HG03097 (cell line): Measurements from ENCODE around the gene PARD3.

Experiments used
- ATAC-seq: cut with Tn5 transposase; IDR thresholded peaks from one replicate; pipeline ENCODE4 v1.9.1; 2021; ENCODE audit not compliant: unreplicated experiment, low FRiP score

Gene PARD3

GRCh38 chr10:34523017-34523767 is 291.9 kb downstream of the PARD3 start:
- ATAC-seq = no peak

DNA sequence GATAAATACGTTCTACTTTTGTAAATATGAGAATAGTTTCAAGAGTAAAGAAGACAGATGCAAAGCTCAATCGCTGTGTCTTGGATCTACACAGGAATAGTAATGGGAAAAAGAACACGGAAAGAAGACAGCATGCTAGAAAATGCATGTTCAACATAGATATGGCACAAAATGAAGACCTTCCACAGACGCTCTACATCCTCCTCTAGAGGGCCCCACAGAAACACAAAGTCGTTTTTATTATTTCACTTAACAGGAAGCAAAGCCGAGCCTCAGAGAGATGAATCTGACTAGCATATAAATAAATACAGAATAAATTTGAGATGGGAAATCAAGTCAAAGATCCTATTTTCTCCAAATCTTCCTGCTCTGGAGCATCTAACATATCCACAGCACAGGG is 292.6 kb downstream of the PARD3 start:
- no peak for ATAC-seq

DNA sequence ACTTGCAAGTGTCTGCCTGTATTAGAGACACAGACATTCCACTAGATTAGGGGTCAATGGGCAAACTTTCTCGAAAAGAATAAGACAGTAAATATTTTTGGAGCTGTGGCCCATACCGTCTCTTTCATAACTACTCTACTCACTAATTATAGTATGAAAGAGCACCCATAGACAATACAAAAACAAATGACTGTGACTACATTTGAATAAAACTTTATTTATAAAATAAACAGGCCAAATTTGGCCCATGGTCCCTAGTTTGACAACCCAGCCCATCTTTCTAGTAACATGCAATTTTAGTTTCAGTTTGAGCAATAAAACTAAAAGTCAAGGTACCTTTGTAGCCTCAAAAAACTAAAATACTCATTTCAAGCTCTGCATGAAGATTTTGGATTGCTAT is 294.6 kb downstream of the PARD3 start:
- ATAC-seq = no peak

DNA sequence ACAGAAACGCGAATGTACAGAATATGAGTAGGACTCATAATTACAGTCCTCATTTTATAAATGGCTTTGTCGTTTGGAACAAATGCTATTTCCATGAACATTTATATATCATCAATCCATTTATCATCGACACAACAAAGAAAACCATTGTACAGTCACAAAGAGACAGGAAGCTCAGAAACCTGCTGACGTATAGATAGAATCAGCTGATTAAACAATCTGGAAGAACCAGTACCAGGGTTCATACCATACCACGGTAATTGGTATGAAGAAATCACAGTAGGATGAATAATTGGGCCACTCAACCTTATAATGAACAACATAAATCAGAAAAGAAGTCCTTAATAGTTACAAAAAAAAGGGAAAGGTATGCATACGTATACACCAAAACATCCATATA is 295.0 kb downstream of the PARD3 start:
- no peak for ATAC-seq

DNA sequence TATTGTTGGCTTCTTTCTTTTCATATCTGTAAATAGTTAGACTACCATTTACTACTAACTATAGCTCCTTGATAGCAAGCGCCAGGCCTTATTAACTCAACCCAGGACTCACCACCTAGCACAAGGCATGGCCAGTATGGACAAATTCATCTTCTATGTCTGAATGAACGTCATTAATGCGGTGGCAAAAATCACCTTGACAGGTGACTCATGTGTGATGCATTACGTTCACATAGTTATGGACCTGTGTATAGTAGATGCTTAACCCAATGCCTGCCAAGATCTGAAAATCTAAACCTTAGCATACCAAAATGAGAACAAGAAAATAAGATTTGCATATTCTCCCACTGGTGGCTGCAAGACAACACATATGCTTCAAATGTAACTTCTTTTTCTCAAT is 300.8 kb downstream of the PARD3 start:
- no peak for ATAC-seq

DNA sequence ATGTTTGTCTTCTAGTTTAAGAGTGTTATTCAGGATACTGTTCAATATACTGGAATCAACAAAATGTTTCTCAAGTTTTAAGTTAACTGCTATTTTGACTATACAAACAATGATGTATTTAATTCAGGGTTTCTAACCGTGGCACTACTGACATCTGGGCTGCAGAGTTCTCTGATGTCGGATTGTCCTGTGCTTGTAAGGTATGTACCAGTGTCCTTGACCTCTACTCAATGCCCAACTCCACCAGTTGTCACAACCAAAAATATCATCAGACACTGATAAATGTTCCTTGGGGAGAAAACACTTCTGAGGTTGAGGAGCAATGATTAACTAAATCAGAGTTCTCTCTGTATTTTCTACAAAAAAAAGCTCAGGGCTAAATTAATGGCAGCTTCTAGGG is 301.5 kb downstream of the PARD3 start:
- no peak for ATAC-seq

DNA sequence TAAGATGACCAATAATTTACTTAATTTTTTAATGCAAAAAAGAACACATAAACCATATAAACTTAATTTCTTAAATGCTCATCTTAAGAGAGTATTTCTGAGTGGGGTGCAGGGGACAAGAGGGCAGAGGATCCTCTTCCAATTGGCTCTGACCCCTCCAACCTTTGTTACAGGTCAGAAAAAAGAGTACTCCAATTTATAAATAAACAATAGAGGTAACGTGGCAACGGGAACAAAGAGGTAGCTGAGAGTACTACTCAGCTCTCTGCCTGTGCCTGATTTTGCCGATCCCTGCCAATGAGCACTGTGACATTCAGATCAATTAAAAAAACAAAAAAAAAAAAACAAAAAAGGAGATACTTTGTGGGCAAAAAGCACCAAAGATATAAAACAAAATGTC is 307.9 kb downstream of the PARD3 start:
- no peak for ATAC-seq

DNA sequence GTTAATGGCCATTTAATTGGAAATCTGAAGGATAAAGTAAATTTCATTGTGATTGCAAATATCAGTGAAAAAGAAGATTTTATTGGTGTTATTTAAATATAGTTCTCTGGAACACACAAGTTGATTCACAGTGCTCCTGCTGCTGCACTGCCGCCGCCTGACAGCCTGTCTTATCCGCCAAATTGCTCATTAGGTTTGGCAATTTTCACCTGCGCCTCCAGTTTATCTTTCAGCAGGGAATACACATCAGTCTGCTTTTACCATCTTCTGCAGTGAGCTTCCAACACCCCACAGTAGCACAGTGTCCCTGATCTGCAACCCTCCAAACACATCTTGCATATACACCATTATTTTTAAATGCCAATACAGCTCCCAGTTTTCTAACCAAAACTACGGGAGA is 308.3 kb downstream of the PARD3 start:
- no peak for ATAC-seq

DNA sequence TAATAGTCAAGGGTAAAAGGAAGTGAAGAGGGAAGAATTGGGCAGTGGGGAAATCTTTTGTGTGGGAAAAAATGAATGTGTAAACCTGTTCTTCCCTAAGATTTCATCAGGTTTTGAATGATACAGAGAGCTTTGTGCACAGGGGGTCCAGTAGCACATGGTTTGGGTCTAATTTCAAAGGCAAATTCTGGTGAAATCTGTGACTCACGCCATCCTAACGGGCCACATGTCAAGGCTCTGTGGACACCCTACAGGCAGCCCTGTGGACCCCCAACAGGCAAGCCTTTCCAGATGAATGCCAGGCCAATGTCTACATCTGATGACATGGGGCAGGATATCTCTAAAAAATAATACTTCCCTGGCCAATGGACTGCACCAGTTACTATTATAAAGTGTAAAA is 309.8 kb downstream of the PARD3 start:
- ATAC-seq = no peak

DNA sequence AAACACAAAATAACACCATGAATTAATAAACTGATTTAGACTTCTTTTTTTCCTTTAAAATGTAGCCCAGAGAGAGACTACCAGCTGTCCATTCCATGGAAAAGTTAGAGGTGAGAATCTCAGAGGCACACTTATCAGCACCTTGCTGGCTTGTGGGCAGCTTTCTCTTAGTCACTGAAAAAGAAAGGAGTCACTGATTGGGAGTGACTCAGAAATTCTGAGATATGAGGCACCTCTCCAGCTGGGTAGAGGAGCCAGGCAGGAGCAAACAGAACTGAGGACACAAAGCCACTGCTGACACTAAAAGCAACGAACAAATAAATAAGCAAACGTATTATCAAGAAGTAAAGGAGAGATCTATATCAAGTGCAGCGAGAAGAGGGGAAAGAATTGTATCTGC is 310.6 kb downstream of the PARD3 start:
- no peak for ATAC-seq

- ATAC-seq = no peak
Observed at GRCh38 chr10:34503704-34504103, 311.4 kb downstream of the PARD3 start.

- ATAC-seq = no peak
Observed at GRCh38 chr10:34499612-34500279, 315.4 kb downstream of the PARD3 start.

DNA sequence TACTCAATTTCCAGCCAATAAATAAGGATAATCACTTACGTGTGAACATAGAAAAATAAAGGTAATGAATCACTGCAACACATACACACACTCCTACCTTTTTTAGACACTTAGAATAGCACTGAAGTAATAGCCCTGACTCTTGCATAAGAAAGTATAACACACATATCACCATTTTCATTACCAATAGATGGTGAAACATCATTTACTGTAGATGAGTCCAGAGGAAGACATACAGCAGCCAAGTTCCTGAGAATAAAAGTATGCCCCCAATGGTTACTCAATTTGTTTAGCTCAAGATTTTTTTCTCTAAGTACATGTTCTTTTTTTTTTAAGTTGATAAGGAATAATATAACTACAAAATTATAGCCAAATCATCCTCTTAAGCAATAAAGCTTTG is 316.3 kb downstream of the PARD3 start:
- no peak for ATAC-seq

- ATAC-seq = no peak
Observed at GRCh38 chr10:34495938-34496337, 319.2 kb downstream of the PARD3 start.

GRCh38 chr10:34494012-34494411 is 321.1 kb downstream of the PARD3 start:
- no peak for ATAC-seq

DNA sequence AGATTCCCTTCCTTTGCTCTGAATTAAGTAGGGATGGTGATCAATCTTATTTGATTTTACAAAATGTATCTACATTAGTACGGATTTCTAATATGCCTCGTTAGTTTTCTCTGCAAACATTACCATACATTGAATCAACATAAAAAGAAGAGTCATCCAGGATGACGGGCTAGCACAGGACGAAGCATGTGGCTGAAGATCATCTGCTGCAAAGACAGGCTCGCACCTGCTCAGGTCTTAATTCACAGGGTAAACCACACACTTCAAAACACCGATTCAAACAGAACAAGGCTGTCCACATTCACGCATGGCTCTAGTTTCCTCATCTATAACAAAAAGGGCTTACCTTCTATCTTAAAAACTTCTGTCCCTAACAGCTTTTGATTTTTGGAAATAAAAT is 323.0 kb downstream of the PARD3 start:
- ATAC-seq = no peak

GRCh38 chr10:34491678-34492077 is 323.4 kb downstream of the PARD3 start:
- ATAC-seq = no peak

DNA sequence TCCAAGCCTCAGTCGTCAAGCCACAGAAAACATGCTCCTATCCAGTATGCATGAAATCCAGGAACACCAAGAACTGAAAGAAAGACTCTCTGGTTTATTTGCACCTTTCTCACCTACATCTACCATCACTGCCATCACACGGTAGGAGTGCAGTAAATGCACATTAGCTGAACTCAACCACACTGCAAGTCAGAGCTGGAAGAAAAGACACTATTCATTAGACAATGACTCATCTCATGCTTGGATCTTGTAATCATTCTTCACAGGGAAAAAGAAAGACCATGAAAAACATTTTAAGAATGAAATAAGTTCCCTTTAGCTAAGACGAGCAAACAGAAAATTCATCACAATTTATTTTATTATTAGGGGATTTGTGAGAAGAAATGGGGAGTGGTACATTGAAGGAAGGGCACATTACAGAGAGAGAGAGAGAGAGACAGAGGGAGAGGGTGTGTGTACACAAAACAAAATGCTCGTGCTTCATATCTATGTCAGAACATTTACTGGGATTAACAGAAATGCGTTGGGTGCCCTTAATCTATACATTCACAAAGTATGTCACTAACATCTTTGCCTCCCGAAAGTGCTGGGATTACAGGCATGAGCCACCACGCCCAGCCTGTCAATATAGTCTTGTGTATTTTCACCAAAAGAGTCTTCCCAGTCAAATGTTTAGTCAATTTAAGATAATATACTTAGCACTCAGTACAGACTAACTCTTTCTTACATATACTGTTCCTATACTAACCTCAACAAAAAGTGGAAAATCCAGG is 324.9 kb downstream of the PARD3 start:
- ATAC-seq = no peak

- no peak for ATAC-seq
Observed at GRCh38 chr10:34489411-34489810, 325.7 kb downstream of the PARD3 start.

DNA sequence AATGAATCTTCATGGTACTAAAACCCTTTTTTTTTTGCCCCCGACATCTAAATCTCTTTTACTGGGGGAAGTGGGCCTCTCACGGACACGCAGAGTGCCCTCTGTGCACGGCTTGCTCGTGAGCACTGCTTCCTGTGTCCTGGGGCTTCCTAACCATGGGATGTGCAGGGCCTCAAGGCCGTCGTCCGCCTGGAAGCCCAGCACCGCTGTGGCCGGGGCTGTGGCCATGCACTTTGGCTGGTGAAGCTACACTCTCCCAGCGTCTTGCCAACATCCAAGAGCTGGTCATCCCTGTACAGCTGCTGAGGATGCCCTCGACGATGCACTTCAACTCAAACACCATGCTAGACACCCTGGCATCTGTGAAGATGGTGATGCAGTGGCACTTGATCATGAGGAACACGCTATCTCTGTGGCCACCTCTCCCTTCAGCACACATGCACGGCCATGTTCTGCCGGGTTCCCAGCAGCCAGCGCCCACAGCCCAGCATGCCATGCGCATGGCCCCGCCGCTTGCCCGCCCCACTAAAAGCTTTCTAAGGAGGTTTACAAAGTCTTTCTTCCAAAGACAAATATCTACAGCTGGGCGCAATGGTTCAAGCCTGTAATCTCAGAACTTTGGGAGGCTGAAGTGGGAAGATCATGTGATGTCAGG is 326.5 kb downstream of the PARD3 start:
- no peak for ATAC-seq

GRCh38 chr10:34486008-34486407 is 329.1 kb downstream of the PARD3 start:
- ATAC-seq = no peak
